ENCODE results near the gene ZMYND8. TPM values are rescaled to one million over a fixed set of nuclear protein-coding genes. Genes with fewer than 3 reads are reported as not detected.

Gene ZMYND8
- total RNA-seq, 2 experiments from 2014 or later, result 33.0 to 34.3 TPM

DNA sequence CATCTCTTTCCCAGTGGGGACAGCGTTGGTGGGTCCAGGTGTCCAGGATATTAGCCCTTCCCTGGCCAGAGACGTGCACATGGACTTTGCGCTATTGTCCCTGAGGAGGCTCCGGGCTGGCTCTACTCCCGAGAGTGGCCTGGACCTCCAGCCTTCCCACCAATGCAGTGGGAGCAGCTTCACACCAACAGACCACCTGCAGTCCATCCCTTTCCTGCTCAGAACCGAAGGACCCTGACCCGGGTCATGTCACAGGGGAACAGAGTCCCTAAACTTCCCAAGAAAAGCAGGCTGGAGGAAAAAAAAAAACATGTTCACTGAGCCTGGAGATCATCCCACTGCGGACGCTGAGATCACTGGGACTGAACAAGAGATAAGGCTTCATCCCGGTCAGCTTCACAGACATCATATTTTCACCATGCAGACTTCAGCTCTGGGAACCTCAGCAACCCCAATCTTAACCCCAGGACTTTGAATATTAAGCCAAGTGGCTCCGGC is 18.3 kb downstream of the ZMYND8 start:
- H3K9me3 Mint-ChIP-seq, result no peaks in the 10 kb centered on the region
- intact Hi-C loops (cut with DNase I, micrococcal nuclease), result no loop called here
- H3K4me1 ChIP-seq (ENCODE audit: insufficient read depth, low read length), result peaks cover 19% of the 10 kb centered on the region
- no peak overlapping the region for H3K27ac ChIP-seq (ENCODE audit: low read depth in 1 of 2, low read length in 2 of 2)
- no peaks in the 10 kb centered on the region for H3K9me3 ChIP-seq (ENCODE audit: control insufficient read depth in 1 of 2, insufficient read depth in 1 of 2, low read length in 2 of 2)
- no peak for ATAC-seq (ENCODE audit: poor library complexity)
- H3K36me3 Mint-ChIP-seq (ENCODE audit: low read depth), result peaks cover 69% of the 10 kb centered on the region
- H3K27me3 ChIP-seq (ENCODE audit: control insufficient read depth in 1 of 2, insufficient read depth in 2 of 2, low read length in 2 of 2), result no peaks in the 10 kb centered on the region
- peaks cover 47% of the 10 kb centered on the region for H3K4me1 Mint-ChIP-seq (ENCODE audit: low read depth)
- no peak for DNase-seq
- CTCF ChIA-PET, result interaction anchor here (1.2 kb wide), 1 partner anchor 46 kb away, joined by 3 read pairs; no protein-coding TSS in a partner anchor
- POLR2A ChIA-PET, result interaction anchor here (0.7 kb wide), 1 partner anchor 31 kb away, joined by 3 read pairs; no protein-coding TSS in a partner anchor
- no peaks in the 10 kb centered on the region for H3K27me3 Mint-ChIP-seq
- peak overlapping the region; percentile 36 for H3K27ac Mint-ChIP-seq
- peaks cover 38% of the 10 kb centered on the region for H3K36me3 ChIP-seq (ENCODE audit: insufficient read depth, low read length)
- TF ChIP-seq, protein P1, sequence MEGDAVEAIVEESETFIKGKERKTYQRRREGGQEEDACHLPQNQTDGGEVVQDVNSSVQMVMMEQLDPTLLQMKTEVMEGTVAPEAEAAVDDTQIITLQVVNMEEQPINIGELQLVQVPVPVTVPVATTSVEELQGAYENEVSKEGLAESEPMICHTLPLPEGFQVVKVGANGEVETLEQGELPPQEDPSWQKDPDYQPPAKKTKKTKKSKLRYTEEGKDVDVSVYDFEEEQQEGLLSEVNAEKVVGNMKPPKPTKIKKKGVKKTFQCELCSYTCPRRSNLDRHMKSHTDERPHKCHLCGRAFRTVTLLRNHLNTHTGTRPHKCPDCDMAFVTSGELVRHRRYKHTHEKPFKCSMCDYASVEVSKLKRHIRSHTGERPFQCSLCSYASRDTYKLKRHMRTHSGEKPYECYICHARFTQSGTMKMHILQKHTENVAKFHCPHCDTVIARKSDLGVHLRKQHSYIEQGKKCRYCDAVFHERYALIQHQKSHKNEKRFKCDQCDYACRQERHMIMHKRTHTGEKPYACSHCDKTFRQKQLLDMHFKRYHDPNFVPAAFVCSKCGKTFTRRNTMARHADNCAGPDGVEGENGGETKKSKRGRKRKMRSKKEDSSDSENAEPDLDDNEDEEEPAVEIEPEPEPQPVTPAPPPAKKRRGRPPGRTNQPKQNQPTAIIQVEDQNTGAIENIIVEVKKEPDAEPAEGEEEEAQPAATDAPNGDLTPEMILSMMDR (IDR thresholded peaks at IDR 0.05), result no peak
- H3K4me3 Mint-ChIP-seq, result no peak overlapping the region
- H3K4me3 ChIP-seq (ENCODE audit: low read length), result no peak overlapping the region

GRCh38 chr20:47337413-47337812 is 19.1 kb downstream of the ZMYND8 start:
- POLR2A ChIA-PET, result interaction anchor here (0.7 kb wide), 1 partner anchor 30 kb away, joined by 3 read pairs; no protein-coding TSS in a partner anchor
- H3K36me3 Mint-ChIP-seq (ENCODE audit: low read depth), result peaks cover 69% of the 10 kb centered on the region
- TF ChIP-seq, protein P1 (IDR thresholded peaks at IDR 0.05), result no peak
- DNase-seq, result no peak
- H3K27me3 Mint-ChIP-seq, result no peaks in the 10 kb centered on the region
- H3K9me3 Mint-ChIP-seq, result no peaks in the 10 kb centered on the region
- no peaks in the 10 kb centered on the region for H3K9me3 ChIP-seq (ENCODE audit: control insufficient read depth in 1 of 2, insufficient read depth in 1 of 2, low read length in 2 of 2)
- no peak overlapping the region for H3K4me3 Mint-ChIP-seq
- H3K27ac Mint-ChIP-seq, result peak overlapping the region; percentile 36
- peaks cover 51% of the 10 kb centered on the region for H3K4me1 Mint-ChIP-seq (ENCODE audit: low read depth)
- peaks cover 19% of the 10 kb centered on the region for H3K4me1 ChIP-seq (ENCODE audit: insufficient read depth, low read length)
- CTCF ChIA-PET, result interaction anchor here (1.2 kb wide), 1 partner anchor 47 kb away, joined by 3 read pairs; no protein-coding TSS in a partner anchor
- no peak for ATAC-seq (ENCODE audit: poor library complexity)
- no peak overlapping the region for H3K27ac ChIP-seq (ENCODE audit: low read depth in 1 of 2, low read length in 2 of 2)
- H3K4me3 ChIP-seq (ENCODE audit: low read length), result no peak overlapping the region
- H3K36me3 ChIP-seq (ENCODE audit: insufficient read depth, low read length), result peaks cover 44% of the 10 kb centered on the region
- H3K27me3 ChIP-seq (ENCODE audit: control insufficient read depth in 1 of 2, insufficient read depth in 2 of 2, low read length in 2 of 2), result no peaks in the 10 kb centered on the region
- intact Hi-C loops (cut with DNase I, micrococcal nuclease), result no loop called here

- CTCF ChIA-PET, result no interaction called here
- H3K36me3 ChIP-seq (ENCODE audit: insufficient read depth, low read length), result peaks cover 54% of the 10 kb centered on the region
- TF ChIP-seq, protein P1 (IDR thresholded peaks at IDR 0.05), result no peak
- ATAC-seq (ENCODE audit: poor library complexity), result no peak
- no peaks in the 10 kb centered on the region for H3K9me3 ChIP-seq (ENCODE audit: control insufficient read depth in 1 of 2, insufficient read depth in 1 of 2, low read length in 2 of 2)
- DNase-seq, result no peak
- H3K4me3 Mint-ChIP-seq, result no peak overlapping the region
- intact Hi-C loops (cut with DNase I, micrococcal nuclease), result no loop called here
- H3K27ac Mint-ChIP-seq, result peak overlapping the region; percentile 24
- no peaks in the 10 kb centered on the region for H3K27me3 ChIP-seq (ENCODE audit: control insufficient read depth in 1 of 2, insufficient read depth in 2 of 2, low read length in 2 of 2)
- peaks cover 63% of the 10 kb centered on the region for H3K4me1 Mint-ChIP-seq (ENCODE audit: low read depth)
- peaks cover 78% of the 10 kb centered on the region for H3K36me3 Mint-ChIP-seq (ENCODE audit: low read depth)
- H3K4me3 ChIP-seq (ENCODE audit: low read length), result no peak overlapping the region
- peaks cover 21% of the 10 kb centered on the region for H3K4me1 ChIP-seq (ENCODE audit: insufficient read depth, low read length)
- H3K27ac ChIP-seq (ENCODE audit: low read depth in 1 of 2, low read length in 2 of 2), result no peak overlapping the region
- H3K27me3 Mint-ChIP-seq, result no peaks in the 10 kb centered on the region
- no peaks in the 10 kb centered on the region for H3K9me3 Mint-ChIP-seq
- POLR2A ChIA-PET, result no interaction called here
Measured at GRCh38 chr20:47336129-47336754, 20.3 kb downstream of the ZMYND8 start.
